Measurements from ENCODE around the gene PLEKHM2.

PLEKHM2 gene

DNA sequence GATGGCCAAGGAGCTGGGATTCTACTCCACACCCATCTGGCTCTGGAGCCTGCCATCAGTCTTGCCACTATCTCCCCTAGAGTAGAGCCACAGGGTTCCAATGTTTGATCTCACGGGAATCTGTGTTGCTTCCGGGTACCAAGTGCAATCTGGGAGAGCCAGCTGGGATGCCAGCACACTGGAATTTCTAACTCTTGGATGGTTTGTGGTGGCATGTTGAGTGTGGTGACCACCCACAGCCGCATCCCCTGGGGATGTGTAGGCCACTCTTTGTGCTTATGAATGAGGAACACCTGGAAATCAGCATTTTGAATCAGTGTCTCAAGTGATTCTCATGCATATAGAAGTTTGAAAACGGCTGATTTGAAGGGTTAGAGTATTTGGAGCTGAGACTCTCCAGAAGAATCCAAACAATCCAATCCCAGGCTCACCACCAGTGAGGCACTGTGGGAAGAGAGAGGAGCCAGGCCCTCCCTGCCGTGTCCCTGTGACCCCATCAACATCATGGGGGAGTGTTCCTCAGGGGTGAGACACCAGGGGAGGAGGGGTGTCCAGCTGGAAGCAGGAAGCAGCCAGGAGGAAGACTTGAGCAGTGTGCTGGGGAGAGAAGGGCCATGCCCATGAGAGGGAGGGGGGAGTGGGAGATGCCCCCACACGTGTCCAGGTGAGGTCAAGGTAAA lies 87.9 kb downstream of the PLEKHM2 start:
- TF ChIP-seq, protein P1, sequence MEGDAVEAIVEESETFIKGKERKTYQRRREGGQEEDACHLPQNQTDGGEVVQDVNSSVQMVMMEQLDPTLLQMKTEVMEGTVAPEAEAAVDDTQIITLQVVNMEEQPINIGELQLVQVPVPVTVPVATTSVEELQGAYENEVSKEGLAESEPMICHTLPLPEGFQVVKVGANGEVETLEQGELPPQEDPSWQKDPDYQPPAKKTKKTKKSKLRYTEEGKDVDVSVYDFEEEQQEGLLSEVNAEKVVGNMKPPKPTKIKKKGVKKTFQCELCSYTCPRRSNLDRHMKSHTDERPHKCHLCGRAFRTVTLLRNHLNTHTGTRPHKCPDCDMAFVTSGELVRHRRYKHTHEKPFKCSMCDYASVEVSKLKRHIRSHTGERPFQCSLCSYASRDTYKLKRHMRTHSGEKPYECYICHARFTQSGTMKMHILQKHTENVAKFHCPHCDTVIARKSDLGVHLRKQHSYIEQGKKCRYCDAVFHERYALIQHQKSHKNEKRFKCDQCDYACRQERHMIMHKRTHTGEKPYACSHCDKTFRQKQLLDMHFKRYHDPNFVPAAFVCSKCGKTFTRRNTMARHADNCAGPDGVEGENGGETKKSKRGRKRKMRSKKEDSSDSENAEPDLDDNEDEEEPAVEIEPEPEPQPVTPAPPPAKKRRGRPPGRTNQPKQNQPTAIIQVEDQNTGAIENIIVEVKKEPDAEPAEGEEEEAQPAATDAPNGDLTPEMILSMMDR (conservative IDR thresholded peaks at IDR 0.05; ENCODE audit: control insufficient read depth, insufficient read depth, low read depth, low read length), result no peak
- no peak for DNase-seq (ENCODE audit: low read depth)
- H3K4me3 ChIP-seq (ENCODE audit: control insufficient read depth, low read depth, low read length), result no peak overlapping the region

DNA sequence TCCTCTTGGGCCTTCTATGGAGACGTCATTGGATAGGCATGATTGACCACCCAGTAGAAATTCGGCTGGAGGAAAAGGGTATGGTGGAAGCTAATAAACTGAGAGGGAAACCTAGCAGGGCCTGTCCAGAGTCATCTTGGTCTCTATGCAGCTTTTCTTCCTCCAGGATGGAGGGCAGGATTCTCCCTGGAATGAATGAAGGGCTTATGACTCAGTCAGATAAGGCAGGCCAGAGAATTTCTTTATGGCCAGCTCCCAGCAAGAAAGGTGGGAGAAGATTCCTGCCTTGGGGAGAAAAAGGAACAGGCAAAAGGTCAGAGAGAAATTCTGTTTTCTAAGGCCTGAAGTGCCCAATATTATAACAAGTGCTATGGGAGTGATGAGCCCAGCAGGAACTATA lies 91.6 kb downstream of the PLEKHM2 start:
- TF ChIP-seq, protein P1 (conservative IDR thresholded peaks at IDR 0.05; ENCODE audit: control insufficient read depth, insufficient read depth, low read depth, low read length), result no peak
- DNase-seq (ENCODE audit: low read depth), result no peak
- no peak overlapping the region for H3K4me3 ChIP-seq (ENCODE audit: control insufficient read depth, low read depth, low read length)

DNA sequence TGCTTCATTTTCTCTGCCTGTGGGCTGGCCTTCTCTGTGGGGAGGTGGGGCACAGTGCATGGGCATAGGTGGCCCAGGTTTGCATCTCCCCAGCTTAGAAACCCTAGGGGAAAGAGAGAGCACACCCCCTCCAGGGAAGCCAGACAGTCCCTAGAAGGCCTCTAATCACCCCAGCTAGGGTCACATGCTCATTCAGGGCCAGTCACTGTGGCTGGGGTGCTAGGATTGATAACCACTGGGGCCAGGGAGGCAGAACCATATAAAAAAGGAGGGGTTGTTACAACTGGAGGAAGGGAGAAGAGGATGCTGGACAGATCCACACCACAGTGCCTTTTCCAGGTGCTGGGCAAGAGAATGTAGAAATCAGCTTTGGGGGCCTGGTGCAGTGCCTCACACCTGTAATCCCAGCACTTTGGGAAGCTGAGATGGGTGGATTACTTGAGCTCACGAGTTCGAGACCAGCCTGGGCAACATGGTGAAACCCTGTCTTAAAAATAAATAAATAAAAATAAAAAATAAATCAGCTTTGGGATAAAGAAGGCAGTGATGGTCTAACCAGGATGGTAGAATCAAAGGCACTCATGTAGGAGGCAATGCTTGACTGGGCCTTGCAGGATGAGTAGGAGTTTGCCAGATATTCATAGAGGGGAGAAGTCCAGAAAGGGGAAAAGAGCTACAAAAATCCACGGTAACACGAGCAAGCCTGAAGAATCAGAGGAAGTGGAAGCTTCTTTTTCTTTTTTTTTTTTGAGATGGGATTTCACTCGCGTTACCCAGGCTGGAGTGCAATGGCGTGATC lies 94.0 kb downstream of the PLEKHM2 start:
- TF ChIP-seq, protein P1 (conservative IDR thresholded peaks at IDR 0.05; ENCODE audit: control insufficient read depth, insufficient read depth, low read depth, low read length), result no peak
- no peak for DNase-seq (ENCODE audit: low read depth)

More for the DNA sequence above, 94.0 kb downstream of the PLEKHM2 start:
- H3K4me3 ChIP-seq (ENCODE audit: control insufficient read depth, low read depth, low read length), result no peak overlapping the region
